TTC549 (cell line): Measurements from ENCODE around the gene CD28.

Source experiments
- FAIRE-seq: peaks from 2 replicates; lab custom pipeline; 2012; peaks lifted over from hg19 to GRCh38; lab: Jason Lieb, UNC

Gene CD28

DNA sequence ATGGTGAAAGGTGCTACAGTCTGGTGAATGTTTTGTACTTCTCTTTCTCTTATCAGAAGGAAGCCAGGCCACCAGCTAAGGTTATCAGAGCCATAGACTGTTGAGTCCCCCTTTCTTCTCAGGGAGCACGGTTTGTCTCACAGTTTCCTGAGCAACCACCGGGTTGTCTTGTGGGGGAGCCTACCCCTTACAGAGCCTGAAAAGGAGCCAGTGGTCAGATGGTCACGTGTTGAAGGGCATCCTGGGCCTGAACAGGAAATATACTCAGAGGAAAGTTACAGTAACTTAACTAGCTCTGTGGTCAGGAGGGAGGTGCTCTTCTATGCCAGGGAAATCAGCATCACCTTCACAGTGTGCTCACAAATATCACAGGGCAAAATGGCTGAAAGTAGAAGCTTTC, 11.6 kb downstream of the CD28 start:
- no peak for FAIRE-seq

GRCh38 chr2:203719456-203720410, 13.3 kb downstream of the CD28 start:
- FAIRE-seq: no peak

DNA sequence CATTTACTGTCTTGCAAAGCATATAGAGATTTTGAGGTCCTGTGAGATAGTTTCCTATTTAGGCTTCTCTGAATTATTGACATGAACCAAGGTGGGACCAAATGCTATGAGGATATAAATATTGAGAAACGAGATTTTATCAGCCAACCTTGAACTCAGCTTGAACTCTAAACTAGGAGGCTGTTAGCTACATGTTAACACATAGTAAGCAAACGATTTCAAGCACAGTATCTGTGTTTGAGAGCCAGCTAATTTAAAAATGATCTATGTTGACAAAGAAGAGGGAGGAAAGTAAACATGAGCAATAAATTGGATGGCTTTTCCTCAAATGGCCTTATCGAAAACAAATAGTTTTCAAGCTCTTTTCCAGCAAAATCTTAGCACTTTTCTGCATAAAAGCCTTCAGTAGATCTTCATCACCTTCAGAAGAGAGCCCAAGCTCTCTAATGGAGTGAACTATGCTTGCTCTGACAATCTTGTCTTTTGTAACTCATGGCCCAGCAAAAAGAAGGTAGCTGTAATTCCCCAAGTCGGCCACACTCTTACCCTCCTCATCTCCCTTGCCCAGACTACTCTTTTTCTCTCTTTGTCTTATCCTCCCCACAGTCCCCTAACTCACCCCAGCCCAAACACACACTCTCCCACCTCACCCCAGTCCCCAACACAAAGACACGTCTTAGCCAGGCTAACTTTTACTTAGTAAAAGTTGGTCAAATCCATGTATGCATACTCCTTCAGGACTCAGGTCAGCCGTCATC, 14.7 kb downstream of the CD28 start:
- FAIRE-seq: no peak

DNA sequence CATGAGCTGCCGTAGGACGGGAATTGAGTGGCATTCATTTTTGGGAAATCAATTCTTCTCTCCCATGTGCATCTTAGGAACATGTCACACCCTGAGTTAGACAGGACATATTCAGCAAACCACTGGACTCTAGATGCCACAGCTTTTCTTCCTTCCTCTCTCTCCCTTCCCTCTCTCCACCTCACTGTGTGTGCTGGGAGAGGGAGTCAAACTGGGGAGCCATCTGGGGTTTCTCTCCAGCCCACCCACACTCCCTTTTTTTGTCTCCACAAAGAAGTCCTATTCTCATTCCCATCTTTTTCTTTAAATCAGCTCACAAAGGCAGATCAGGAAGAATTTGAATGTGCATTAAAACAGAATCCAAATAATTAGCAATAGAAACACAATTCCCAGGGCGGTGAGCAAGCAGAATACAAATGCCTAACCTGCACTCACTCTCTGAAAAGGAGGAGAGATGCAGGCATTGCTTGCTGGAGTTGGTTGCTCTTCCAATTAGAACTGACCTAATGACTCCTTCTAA, 15.4 kb downstream of the CD28 start:
- no peak for FAIRE-seq

- no peak for FAIRE-seq
Measured at GRCh38 chr2:203722411-203722810, 16.0 kb downstream of the CD28 start.

DNA sequence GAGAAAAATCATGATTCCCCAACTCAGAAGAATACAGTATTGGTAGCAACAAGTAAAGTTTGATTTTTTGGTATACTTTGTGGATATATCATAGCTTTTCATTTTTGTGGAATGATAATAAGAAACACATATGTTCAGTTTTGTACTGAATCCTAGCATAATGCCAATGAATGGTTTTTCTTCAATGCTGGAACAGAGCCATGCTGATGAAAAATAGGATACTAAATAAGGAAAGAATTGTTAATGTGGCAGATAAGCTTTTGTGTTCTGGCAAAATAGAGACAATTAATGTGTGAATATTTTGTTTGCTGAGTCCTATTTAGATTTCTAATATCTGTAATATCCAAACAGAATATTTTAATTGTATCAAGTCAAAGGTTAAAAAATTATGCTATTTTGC, 21.9 kb downstream of the CD28 start:
- FAIRE-seq: no peak

DNA sequence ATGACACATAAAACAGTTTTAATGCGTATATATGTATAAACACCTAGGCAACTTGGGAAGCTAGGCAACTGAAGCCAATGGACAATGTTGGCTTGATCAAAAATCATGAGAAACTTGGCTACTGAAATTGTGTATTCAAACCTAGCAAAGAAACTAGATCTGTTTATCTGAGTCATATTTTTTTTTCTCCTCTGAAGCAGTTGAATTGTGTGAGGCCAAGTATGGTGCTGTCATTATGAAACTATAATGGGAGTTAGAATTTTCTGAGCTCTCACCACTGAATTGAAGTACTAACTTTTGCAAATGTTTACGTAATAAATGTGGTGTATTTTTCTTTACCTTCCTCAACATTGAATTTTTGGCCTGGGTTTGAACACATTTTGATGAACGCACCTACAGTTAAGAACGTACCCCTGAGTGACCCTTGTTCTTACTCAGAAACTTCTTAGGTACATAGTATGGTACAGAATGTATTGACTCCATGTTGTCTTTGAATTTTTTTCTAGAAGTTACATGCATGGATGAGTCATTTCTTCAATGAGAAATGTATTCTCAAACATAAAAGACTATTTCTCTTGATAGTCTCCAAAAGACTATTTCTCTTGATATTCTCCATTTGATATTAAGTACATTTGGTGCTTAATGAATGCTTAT, 23.8 kb downstream of the CD28 start:
- no peak for FAIRE-seq

DNA sequence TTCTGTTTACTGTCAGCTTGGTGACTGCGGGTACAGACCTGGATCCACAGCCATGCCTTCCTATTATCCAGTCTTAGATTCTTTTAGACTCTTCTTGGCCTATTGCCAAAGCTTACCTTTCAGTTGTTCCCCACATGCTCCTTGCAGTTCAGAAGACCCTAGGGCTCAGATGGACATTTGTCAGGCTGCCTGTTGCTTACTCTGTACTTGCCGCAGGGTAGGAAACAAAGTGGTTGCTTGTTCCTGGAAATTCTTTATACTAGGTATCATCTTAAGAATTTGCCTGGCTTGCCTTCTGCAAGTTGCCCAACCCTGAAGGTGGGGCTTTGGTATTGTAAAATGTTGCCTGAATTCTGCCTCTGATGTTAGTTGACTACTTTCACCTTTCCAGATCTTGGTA, 24.4 kb downstream of the CD28 start:
- no peak for FAIRE-seq

- no peak for FAIRE-seq
Measured at GRCh38 chr2:203732092-203732952, 25.9 kb downstream of the CD28 start.

GRCh38 chr2:203732953-203733510, 26.6 kb downstream of the CD28 start:
- FAIRE-seq: no peak

DNA sequence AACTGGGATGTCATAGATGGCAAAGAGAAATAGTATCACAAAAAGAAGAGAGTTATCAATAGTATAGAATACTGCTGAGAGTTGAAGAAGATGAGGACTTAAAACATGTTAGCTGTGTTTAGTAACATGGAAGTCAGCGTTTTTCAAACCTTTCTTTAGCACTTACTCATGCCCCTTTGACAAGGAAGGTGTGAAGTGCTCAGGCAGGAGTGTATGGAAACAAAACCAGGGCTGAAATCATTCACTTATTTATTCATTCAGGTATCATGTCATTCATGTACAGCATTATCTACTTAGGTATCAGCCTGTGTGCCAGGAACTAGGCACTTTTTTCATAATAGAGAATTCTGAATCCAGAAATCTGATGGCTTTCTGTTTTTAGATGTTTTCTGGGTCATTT, 27.2 kb downstream of the CD28 start:
- FAIRE-seq: no peak

GRCh38 chr2:203734276-203734983, 28.0 kb downstream of the CD28 start:
- no peak for FAIRE-seq

GRCh38 chr2:203737360-203737759, 30.9 kb downstream of the CD28 start:
- no peak for FAIRE-seq

- no peak for FAIRE-seq
Measured at GRCh38 chr2:203739351-203739750, 32.9 kb downstream of the CD28 start.

- no peak for FAIRE-seq
Measured at GRCh38 chr2:203740871-203741281, 34.4 kb downstream of the CD28 start.

DNA sequence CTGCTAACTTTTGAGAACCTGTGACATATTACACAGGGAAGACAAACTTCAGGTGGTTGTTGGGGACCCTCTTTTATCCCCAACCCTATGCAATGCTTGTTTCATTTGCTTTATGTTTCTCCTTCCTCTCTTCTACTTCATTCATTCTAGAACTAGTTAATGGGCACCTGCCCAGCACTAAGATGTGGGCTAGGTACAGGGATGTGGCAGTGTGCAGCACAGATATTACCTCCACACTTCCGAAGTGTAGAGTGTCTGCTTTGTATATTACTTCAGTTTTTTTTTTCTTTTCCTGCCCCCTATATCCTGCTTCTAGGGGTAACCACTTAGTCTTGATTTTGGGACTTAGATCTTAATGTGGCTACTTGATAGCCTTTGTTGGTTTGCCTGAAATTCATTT, 35.1 kb downstream of the CD28 start:
- FAIRE-seq: no peak

DNA sequence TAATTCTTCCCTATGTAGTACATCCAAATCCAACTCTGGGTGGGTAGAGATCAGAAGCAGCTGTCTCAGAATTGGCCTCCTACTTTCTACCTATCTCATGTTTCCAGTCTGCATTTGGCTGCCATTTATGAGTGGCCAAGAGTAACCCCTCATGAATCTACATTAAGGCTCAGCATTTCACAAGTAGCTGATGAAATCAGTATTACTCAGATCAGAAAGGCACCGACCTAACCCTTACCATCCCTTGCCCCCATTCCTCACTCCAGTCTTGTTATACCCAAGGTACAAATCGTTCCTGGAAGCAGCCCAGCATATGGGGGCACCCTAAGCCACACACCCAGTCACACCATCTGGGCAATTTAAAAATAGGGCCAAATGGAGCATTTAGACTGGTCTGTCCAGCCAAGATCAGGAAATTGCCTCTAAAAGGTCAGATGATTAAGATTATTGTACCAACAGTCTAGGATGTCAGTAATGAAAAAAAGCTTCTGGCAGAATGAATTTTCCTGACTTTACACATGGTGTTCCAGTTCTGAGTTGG, 37.1 kb downstream of the CD28 start:
- no peak for FAIRE-seq

- no peak for FAIRE-seq
Measured at GRCh38 chr2:203744091-203744490, 37.7 kb downstream of the CD28 start.

DNA sequence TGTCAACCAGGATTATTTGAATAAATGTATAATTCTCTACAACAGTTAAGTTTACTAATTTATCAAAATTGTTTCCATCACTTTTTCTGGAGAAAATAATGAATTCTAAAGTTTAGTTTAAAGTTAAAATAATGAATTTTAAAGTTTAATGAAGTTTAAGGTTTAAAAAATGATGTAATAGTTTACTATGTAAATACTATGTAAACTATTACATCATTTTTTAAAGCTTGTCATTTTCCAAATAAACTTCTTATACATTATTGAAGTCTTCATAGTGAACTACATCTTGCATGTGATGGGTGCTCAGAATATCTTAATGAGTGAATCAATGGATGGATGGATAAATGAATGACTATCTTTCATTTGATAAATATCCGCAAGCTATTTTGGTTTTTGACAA, 38.8 kb downstream of the CD28 start:
- FAIRE-seq: peak; percentile 88

DNA sequence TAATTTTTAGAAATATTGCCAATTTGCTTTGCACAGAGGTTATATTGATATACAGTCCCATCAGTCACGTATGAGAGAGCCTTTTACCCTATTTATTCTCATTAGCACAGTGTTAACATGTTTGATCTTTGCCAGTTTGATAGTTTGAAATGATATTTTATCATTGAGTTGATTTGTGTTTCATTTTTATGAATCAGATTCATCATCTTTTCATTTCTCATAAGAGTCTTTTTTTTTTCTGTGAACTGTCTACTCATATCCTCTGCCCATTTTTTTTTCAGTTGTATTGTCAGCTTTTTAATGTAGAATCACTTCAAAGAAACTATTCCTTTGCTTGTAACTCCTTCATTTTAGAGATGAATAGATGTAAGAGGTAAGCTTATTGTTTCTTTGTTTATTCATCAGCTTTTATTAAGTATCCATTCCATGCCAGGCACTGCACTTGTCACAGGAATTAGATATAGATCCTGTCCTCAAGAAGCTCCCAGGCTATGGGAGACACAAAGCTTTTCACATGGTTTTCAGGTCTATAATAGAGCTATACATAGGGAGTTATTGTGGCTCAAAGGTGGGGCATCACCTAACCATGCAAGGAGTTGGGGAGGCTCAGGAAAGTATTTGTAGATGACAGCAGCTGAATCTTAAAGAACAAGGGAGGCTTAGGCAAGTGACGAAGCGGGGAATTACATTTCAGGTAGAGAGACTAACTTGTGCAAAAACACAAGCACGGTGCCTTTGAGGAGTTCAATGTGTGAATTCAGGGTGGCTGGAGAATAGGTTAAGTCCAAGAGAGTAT, 42.1 kb downstream of the CD28 start:
- no peak for FAIRE-seq
